Measurements from ENCODE around the gene PRR36. TPM values are rescaled to one million over a fixed set of nuclear protein-coding genes. Genes with fewer than 3 reads are reported as not detected.
"Not testable (repeated sequence)": the region's sequence is repeated elsewhere in the genome, so short reads cannot be mapped to it uniquely, and the experiment has no call there.

The PRR36 gene
- total RNA-seq, 1 donor from 2014 or later: 0.05 TPM

DNA sequence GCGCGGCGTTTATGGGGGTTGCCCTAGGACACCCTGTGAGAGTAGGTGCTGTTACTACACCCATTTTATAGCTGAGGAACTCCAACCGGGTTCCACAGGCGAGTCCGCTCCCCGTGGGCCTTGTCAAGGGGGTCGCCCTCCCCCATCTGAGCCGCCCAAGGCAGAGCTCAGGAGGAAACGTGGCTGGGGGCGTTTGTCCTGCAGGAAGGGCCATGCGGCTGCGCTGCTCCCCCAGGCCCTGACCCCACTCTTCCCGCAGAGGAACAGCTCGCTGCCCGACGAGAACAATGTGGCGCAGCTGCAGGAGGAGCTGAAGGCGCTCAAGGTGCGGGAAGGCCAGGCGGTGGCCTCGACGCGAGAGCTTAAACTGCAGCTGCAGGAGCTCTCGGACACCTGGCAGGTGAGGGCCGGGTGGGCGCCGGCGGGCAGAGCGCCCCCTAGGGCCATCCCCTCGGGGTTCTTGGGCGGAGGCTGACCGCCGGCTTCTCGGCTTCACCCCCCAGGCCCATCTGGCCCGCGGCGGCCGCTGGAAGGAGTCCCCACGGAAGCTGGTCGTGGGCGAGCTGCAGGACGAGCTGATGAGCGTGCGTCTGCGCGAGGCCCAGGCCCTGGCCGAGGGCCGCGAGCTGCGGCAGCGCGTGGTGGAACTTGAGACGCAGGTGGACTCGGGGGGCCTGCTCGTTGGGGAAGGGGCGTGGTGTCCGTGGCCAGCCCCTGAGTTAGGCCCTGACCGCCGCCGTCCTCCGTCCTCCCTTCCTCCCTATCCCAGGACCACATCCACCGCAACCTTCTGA lies 12.4 kb downstream of the PRR36 start:
- no peak for DNase-seq (ENCODE audit: low spot score)
- intact Hi-C loops (cut with micrococcal nuclease): loop anchor here (1.0 kb wide), 2 partner anchors 8 to 33 kb away; no protein-coding TSS in a partner anchor
- no peaks in the 10 kb centered on the region for H3K36me3 Mint-ChIP-seq (ENCODE audit: low read depth)
- H3K27ac Mint-ChIP-seq: no peak overlapping the region
- no peaks in the 10 kb centered on the region for H3K9me3 Mint-ChIP-seq
- peaks cover 7% of the 10 kb centered on the region for H3K4me1 Mint-ChIP-seq (ENCODE audit: low read depth)
- peaks cover 20% of the 10 kb centered on the region for H3K27me3 Mint-ChIP-seq (ENCODE audit: insufficient read depth)
- peak overlapping the region; percentile 33 for H3K4me3 Mint-ChIP-seq

DNA sequence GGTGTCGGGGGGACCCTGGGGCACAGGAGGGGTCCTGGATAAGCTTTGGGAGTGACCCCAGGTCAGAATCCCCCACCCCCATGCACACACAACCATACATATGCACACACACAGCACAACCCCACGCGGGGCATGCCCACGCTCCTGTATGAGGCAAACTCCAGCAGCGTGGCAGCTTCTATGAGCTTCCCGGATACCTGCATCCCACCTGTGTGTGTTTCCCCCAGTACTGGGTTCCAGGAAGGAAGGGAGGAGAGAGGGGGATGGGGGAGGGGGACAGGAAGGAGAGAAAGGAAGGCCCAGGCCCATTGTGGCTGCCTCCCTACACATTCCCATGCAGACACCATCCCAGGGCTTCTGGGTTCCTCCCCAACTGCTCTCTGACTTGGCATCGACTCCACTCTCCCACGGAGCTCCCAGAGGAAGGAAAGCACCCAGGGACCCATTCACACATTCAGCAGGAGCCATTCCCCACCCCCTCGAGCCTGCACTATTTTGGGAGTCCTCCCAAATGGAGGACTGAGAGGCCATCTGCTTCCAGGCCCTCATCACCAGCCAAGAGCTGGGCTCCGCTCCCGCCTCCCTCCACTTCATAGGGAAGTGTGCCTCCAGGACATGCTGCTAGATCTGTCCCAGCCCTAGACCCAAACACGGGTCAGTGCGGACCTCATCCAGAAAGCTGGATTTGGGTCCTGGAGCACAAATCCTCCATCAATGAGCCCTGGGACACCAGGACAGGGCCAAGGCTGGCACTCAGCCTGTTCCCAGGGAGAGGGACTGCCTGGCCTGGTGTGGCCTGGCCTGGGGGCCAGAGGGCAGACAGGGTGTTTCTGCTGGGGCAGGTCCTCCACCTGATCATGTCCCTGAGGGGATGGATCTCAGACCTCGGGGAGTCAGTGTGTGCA lies 13.2 kb downstream of the PRR36 start:
- Mint-ChIP-seq H3K27me3 (ENCODE audit: insufficient read depth) (peaks cover 20% of the 10 kb centered on the region), H3K4me1 (ENCODE audit: low read depth) (peaks cover 7% of the 10 kb centered on the region), H3K9me3 (no peaks in the 10 kb centered on the region), H3K27ac (no peak overlapping the region), H3K4me3 (no peak overlapping the region), H3K36me3 (ENCODE audit: low read depth) (no peaks in the 10 kb centered on the region)
- no peak for DNase-seq (ENCODE audit: low spot score)
- intact Hi-C loops (cut with micrococcal nuclease): no loop called here

DNA sequence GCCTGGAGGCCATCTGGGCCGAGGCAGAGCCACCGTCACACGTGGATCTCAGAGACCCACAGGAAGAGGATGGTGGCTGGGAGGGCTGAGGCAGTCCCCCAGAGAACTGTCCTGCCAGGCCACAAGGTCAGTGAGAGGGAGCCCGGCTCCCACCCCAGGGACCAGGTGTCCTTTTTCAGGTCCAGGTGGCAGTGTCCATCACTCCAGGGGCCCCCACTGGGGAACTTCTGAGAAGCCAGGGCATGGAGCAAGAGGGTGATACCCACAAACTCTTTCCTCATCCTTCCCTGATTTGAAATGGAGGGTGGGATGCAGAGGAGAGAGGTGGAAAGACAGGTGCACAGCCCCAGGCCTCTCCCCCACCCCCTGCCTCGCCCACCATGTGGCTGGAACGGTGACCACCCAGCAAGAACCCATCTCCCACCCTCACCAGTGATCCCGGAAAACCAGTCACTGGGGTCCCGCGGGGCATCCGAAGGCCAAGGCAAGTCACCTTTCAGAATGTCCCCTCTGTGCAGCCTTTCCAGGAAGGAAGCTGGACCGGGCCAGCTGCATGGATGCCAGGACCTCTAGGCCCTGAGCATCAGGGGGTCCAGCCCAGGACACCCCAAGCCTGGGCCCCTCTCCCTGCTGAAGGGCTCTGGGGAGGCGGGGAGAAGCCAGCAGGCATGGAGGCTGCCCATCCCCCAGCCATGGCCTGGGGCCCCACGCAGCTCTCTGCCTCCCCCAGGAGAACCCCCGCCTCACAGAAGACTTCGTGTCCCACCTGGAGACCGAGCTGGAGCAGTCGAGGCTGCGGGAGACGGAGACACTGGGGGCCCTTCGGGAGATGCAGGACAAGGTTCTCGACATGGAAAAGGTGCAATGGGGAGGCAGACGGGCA lies 14.1 kb downstream of the PRR36 start:
- intact Hi-C loops (cut with micrococcal nuclease): no loop called here
- Mint-ChIP-seq H3K27ac (no peak overlapping the region), H3K27me3 (ENCODE audit: insufficient read depth) (peaks cover 18% of the 10 kb centered on the region), H3K4me1 (ENCODE audit: low read depth) (peaks cover 2% of the 10 kb centered on the region), H3K36me3 (ENCODE audit: low read depth) (no peaks in the 10 kb centered on the region), H3K9me3 (no peaks in the 10 kb centered on the region), H3K4me3 (no peak overlapping the region)
- no peak for DNase-seq (ENCODE audit: low spot score)

DNA sequence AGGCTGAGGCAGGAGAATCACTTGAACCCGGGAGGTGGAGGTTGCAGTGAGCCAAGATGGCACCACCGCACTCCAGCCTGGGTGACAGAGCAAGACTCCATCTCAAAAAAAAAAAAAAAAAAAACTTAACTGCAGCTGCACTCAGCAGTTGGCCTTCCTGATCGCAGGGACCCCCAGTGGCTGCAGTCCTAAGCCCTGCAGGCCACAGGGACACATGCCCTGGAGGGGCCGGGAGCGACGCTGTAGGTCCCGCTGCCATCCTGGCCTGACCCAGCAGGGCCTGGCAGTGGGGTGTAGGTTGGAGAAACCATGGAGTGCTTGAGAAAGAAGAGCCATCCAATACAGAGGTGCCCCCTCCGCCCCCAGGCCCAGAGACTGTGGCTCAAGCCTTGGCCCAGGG lies 15.1 kb downstream of the PRR36 start:
- H3K4me3 Mint-ChIP-seq; H3K27ac Mint-ChIP-seq; H3K36me3 Mint-ChIP-seq (ENCODE audit: low read depth); H3K4me1 Mint-ChIP-seq (ENCODE audit: low read depth); intact Hi-C loops (cut with micrococcal nuclease); H3K27me3 Mint-ChIP-seq (ENCODE audit: insufficient read depth); H3K9me3 Mint-ChIP-seq; DNase-seq (ENCODE audit: low spot score): not testable (repeated sequence)

DNA sequence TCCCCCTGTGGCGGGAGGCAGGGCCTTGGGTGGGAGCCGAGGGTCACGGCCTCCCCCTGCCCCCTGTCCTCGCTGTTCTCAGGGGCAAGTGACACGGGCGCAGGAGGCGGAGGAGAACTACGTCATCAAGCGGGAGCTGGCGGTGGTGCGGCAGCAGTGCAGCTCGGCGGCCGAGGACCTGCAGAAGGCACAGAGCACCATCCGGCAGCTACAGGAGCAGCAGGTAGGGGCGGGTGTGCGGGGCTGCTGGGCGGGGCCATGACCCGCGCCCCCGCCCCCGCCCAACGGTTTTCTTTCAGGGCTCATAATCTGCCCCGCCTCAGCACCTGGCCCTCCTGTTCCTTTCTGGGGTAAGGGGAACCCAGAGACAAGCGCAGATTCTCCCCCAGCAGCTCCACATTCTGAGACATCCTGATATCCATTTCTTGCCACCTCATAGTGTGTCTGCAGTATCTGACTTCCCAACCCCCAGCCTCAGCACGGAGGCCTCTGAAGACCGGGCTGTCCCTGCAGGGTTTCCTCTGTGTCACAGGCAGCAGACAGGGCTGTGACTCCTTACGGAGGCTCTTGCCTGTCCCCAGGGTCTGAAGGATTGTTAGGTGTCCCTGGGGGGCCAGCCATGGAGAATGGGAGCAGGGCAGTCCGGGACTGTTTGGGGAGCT lies 15.9 kb downstream of the PRR36 start:
- peaks cover 5% of the 10 kb centered on the region for H3K27me3 Mint-ChIP-seq (ENCODE audit: insufficient read depth)
- H3K4me1 Mint-ChIP-seq (ENCODE audit: low read depth): no peaks in the 10 kb centered on the region
- H3K36me3 Mint-ChIP-seq (ENCODE audit: low read depth): no peaks in the 10 kb centered on the region
- no peaks in the 10 kb centered on the region for H3K9me3 Mint-ChIP-seq
- intact Hi-C loops (cut with micrococcal nuclease): no loop called here
- H3K27ac Mint-ChIP-seq: no peak overlapping the region
- no peak overlapping the region for H3K4me3 Mint-ChIP-seq
- no peak for DNase-seq (ENCODE audit: low spot score)

DNA sequence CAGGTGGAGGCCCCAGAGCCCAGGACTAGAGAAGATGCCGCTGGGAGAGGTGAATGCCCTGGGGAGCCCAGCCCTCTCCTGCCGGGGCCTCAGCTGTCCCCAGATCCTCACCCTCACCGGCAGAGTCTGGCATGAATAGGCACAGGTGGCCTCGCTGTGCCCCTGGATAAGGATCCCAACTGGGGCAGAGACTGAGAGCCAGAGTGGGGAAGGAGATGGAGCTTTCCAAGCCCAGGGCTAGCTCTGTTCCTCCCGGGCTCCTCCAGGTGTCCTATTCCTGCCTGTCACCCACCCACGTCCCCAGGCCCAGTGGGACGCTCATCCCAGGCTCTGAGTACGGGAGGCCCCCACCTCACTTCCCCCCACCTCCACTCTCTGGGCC lies 16.5 kb downstream of the PRR36 start:
- no peaks in the 10 kb centered on the region for H3K4me1 Mint-ChIP-seq (ENCODE audit: low read depth)
- no peak for DNase-seq (ENCODE audit: low spot score)
- intact Hi-C loops (cut with micrococcal nuclease): no loop called here
- H3K36me3 Mint-ChIP-seq (ENCODE audit: low read depth): no peaks in the 10 kb centered on the region
- peaks cover 5% of the 10 kb centered on the region for H3K27me3 Mint-ChIP-seq (ENCODE audit: insufficient read depth)
- no peaks in the 10 kb centered on the region for H3K9me3 Mint-ChIP-seq
- H3K4me3 Mint-ChIP-seq: no peak overlapping the region
- H3K27ac Mint-ChIP-seq: no peak overlapping the region

DNA sequence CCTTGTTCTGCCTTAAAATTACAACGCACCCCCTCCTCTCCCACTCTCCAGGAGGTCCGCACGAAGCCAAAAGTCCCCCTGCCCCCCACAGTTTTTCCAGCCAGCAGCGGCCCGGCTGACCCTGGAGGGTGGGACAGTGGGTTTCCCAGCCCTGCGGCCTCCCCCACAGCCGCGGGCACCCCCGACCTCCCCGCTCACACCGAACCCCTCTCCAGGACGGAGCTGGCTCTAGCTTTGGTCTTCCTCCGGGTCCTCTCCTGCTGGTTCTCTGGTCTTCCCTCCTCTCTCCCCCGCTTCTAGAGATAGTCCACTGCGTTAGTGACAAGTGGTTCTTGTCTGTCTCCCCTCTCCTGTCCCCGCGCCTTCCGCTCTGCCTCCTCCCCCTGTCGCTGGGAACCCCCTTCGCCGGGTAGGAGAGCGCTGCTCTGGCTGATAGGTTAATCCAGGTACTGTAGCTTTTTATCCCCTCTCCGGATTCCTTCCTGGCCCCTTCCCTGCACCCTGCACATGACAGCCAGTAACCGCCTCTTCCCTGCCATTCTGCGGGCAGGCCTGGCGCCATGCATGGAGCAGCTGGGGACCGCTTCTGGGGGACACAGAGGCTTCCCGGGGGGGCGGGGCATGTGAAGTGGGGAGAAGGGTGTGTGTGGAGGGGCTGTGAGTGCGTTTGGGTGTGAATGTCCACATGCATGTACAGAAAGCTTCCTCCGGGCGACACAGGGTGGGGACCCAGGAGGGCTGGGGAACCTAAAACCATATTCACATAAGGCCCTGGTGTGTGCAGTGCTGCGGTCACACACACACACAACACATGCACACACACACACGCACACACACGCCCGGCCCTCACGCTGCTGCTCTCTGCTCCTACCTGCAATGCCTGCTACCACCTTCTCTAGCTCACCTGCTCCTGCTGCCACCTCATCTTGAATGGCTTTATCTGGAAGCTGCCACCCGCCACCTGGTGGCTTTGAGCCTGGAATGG lies 17.2 kb downstream of the PRR36 start:
- Mint-ChIP-seq H3K27ac (no peak overlapping the region), H3K9me3 (no peaks in the 10 kb centered on the region)
- intact Hi-C loops (cut with micrococcal nuclease): no loop called here

DNA sequence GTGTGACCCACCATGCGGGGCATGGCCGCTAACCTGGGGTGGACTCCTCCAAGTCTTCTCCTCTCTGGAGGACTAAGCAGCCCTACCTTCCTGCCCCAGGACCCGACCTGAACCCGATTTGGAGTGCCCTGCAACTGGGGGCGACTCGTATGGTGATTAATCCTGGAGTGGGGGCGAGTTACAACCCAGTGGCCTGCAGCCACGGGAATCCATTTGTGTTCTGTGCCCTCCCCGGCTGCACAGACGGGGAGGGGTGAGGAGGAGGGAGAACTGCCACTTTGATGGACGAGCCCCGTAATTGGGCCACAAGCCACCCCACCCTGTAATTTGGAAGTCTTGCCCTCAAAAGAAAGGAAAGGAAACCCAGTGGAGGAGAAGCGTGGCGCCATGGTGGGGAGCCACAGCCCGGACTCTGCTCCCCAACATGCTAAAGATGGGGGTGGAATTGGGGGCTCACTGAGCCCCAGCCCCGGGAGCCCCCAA lies 18.0 kb downstream of the PRR36 start:
- Mint-ChIP-seq H3K4me3 (no peak overlapping the region), H3K4me1 (ENCODE audit: low read depth) (no peaks in the 10 kb centered on the region), H3K27me3 (ENCODE audit: insufficient read depth) (peaks cover 3% of the 10 kb centered on the region), H3K36me3 (ENCODE audit: low read depth) (no peaks in the 10 kb centered on the region), H3K9me3 (no peaks in the 10 kb centered on the region), H3K27ac (no peak overlapping the region)
- DNase-seq (ENCODE audit: low spot score): no peak
- intact Hi-C loops (cut with micrococcal nuclease): no loop called here

More for the DNA sequence above, 17.2 kb downstream of the PRR36 start:
- no peaks in the 10 kb centered on the region for H3K4me1 Mint-ChIP-seq (ENCODE audit: low read depth)
- H3K36me3 Mint-ChIP-seq (ENCODE audit: low read depth): no peaks in the 10 kb centered on the region
- H3K4me3 Mint-ChIP-seq: no peak overlapping the region
- DNase-seq (ENCODE audit: low spot score): no peak
- peaks cover 3% of the 10 kb centered on the region for H3K27me3 Mint-ChIP-seq (ENCODE audit: insufficient read depth)

DNA sequence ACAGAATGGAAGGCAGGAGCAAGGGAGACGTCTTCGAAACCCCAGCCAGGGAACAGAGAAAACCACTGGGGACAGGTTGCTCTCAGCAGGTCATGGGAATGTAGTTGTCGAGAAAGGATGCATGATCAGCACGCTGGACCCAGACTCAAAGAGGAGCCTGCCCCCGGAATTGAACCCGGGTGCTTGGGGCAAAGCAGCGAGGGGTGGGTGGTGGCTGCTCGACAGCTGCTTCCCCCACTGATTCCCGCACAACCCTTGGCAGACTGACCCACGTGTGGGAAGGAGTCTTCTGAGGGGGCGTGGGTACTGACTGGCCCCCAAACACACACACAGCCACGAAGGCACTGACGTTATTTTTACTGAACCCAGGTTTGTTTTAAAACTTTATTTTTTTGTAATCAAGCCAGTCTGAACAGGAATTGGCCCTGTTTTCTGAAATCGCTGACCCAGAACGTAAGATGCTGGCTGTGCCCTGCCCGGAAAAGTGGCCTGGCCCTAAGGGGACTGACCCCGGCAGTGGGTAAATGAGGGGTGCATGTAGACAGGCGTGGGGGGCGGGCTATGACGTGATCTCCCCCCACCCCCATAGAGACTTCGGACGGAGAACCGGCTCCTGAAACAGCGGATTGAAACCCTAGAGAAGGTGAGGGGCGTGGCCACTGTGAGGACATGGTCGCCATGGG lies 18.6 kb downstream of the PRR36 start:
- H3K4me3 Mint-ChIP-seq: no peak overlapping the region

DNA sequence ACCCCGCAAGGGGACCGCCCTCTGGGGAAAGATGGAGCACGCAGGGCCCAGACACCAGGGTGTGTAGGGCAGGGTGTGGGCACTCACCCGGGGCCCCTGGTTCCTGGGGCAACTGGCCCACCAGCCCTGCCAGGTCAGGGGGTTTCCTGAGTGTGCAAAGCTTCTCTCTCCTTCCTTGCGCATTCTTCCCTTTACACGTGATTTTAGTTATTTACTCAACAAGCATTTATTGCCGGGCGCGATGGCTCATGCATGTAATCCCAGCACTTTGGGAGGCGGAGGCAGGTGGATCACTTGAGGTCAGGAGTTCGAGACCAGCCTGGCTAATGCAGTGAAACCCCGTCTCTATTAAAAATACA lies 20.4 kb downstream of the PRR36 start:
- Mint-ChIP-seq H3K27ac (no peak overlapping the region), H3K27me3 (ENCODE audit: insufficient read depth) (peaks cover 2% of the 10 kb centered on the region), H3K4me1 (ENCODE audit: low read depth) (no peaks in the 10 kb centered on the region), H3K36me3 (ENCODE audit: low read depth) (no peaks in the 10 kb centered on the region), H3K4me3 (no peak overlapping the region), H3K9me3 (no peaks in the 10 kb centered on the region)
- intact Hi-C loops (cut with micrococcal nuclease): loop anchor here (1.0 to 2.0 kb wide), 2 partner anchors 71 to 285 kb away; no protein-coding TSS in a partner anchor
- no peak for DNase-seq (ENCODE audit: low spot score)

More for the DNA sequence above, 18.6 kb downstream of the PRR36 start:
- DNase-seq (ENCODE audit: low spot score): no peak
- no peak overlapping the region for H3K27ac Mint-ChIP-seq
- no peaks in the 10 kb centered on the region for H3K36me3 Mint-ChIP-seq (ENCODE audit: low read depth)
- no peaks in the 10 kb centered on the region for H3K4me1 Mint-ChIP-seq (ENCODE audit: low read depth)
- no peaks in the 10 kb centered on the region for H3K27me3 Mint-ChIP-seq (ENCODE audit: insufficient read depth)
- no peaks in the 10 kb centered on the region for H3K9me3 Mint-ChIP-seq
- intact Hi-C loops (cut with micrococcal nuclease): no loop called here

Measured in activated T-helper 1 cell treated with anti-CD3 and anti-CD28 coated beads, Interleukin-12 subunit alpha, Interleukin-12 subunit beta, Interleukin-2, Interleukin-4 antibody, amounts not matched to agents 30 ng/mL and 10 ng/mL and 1 ng/mL, durations not matched to agents 14 hours and 24 hours and 36 hours (primary cell).